Measurements from ENCODE around the gene AARSD1. TPM values are rescaled to one million over a fixed set of nuclear protein-coding genes. Genes with fewer than 3 reads are reported as not detected.
"Not testable (repeated sequence)": the region's sequence is repeated elsewhere in the genome, so short reads cannot be mapped to it uniquely, and the experiment has no call there.

AARSD1 gene
- total RNA-seq, 1 donor from 2014 or later, result 73.9 TPM

GRCh38 chr17:42922294-42922693 lies 42.0 kb downstream of the AARSD1 start:
- Mint-ChIP-seq H3K36me3 (ENCODE audit: unreplicated experiment) (no peaks in the 10 kb centered on the region), H3K27ac (ENCODE audit: unreplicated experiment) (no peak overlapping the region), H3K4me3 (ENCODE audit: unreplicated experiment) (no peak overlapping the region), H3K9me3 (ENCODE audit: unreplicated experiment) (peaks cover 2% of the 10 kb centered on the region), H3K4me1 (ENCODE audit: low read depth, unreplicated experiment) (no peaks in the 10 kb centered on the region), H3K27me3 (ENCODE audit: unreplicated experiment) (no peaks in the 10 kb centered on the region)
- no peak for TF ChIP-seq CTCF (IDR thresholded peaks at IDR 0.05; ENCODE audit: partially characterized antibody, unreplicated experiment)
- no peak for DNase-seq

- Mint-ChIP-seq H3K27ac (ENCODE audit: unreplicated experiment) (no peak overlapping the region), H3K4me1 (ENCODE audit: low read depth, unreplicated experiment) (no peaks in the 10 kb centered on the region), H3K9me3 (ENCODE audit: unreplicated experiment) (peaks cover 2% of the 10 kb centered on the region), H3K36me3 (ENCODE audit: unreplicated experiment) (no peaks in the 10 kb centered on the region), H3K4me3 (ENCODE audit: unreplicated experiment) (no peak overlapping the region), H3K27me3 (ENCODE audit: unreplicated experiment) (no peaks in the 10 kb centered on the region)
- no peak for TF ChIP-seq CTCF (IDR thresholded peaks at IDR 0.05; ENCODE audit: partially characterized antibody, unreplicated experiment)
- DNase-seq, result no peak
These were observed 43.3 kb downstream of the AARSD1 start for GRCh38 chr17:42920922-42921321.

DNA sequence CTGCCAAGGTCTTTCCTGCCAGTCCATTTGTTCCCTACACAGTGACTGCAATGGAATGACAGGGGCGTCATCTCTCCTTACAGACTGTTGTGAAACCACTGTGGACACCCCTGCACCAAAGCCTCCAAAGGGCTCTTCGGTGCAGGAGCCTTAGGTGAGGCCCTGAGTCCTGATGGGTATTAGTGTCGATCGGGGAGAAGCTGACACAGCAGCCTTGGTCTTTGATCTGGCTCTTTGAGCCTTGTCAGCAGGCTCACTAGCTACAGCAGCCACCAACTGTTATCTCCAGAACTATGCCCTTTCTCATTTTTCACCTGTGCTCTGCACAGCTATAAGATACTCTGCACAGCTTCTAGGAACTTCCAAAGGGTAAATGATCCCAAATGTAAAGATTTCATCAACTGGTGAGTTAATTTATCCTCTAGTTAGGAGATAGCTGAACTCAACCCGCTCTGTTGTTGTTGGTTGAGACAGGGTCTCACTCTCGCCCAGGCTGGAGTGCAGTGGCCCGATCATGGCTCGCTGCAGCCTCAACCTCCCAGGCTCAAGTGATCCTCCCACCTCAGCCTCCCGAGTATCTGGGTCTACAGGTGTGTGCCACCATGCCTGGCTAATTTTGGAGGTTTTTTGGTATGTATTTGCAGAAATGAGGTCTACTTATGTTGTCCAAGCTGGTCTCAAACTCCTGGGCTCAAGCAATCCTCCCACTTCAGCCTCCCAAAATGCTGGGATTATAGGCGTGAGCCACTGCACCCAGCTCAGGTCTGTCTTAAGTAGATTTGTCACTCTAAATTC lies 44.0 kb downstream of the AARSD1 start:
- TF ChIP-seq CTCF (IDR thresholded peaks at IDR 0.05; ENCODE audit: partially characterized antibody, unreplicated experiment), result no peak
- Mint-ChIP-seq H3K4me1 (ENCODE audit: low read depth, unreplicated experiment) (no peaks in the 10 kb centered on the region), H3K9me3 (ENCODE audit: unreplicated experiment) (peaks cover 2% of the 10 kb centered on the region), H3K27ac (ENCODE audit: unreplicated experiment) (no peak overlapping the region), H3K27me3 (ENCODE audit: unreplicated experiment) (no peaks in the 10 kb centered on the region), H3K4me3 (ENCODE audit: unreplicated experiment) (no peak overlapping the region), H3K36me3 (ENCODE audit: unreplicated experiment) (no peaks in the 10 kb centered on the region)
- no peak for DNase-seq

DNA sequence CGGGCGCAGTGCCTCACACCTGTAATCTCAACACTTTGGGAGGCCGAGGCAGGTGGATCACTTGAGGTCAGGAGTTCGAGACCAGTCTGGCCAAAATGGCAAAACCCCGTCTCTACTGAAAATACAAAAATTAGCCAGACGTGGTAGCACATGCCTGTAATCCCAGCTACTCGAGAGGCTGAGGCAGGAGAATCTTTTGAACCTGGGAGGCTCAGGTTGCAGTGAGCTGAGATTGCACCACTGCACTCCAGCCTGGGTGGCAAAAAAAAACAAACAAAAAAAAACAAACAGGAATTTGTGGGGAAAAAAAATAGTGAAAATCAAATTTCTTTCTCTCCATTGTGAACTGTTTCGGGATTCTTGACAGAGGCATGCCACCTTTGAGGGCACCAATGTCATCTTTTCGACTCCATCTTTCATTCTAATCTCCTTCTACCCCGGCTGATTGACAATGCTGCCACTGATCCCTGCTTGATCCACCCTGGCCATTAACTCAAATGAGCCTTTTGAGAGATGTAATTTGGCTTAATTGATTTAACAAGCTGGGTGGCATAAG lies 44.7 kb downstream of the AARSD1 start:
- not testable (repeated sequence) for H3K27ac Mint-ChIP-seq (ENCODE audit: unreplicated experiment); H3K36me3 Mint-ChIP-seq (ENCODE audit: unreplicated experiment); H3K4me1 Mint-ChIP-seq (ENCODE audit: low read depth, unreplicated experiment); H3K9me3 Mint-ChIP-seq (ENCODE audit: unreplicated experiment); DNase-seq; H3K27me3 Mint-ChIP-seq (ENCODE audit: unreplicated experiment); H3K4me3 Mint-ChIP-seq (ENCODE audit: unreplicated experiment)

- DNase-seq, result no peak
- H3K27ac Mint-ChIP-seq (ENCODE audit: unreplicated experiment), result no peak overlapping the region
- H3K4me1 Mint-ChIP-seq (ENCODE audit: low read depth, unreplicated experiment), result no peaks in the 10 kb centered on the region
- H3K36me3 Mint-ChIP-seq (ENCODE audit: unreplicated experiment), result no peaks in the 10 kb centered on the region
- H3K9me3 Mint-ChIP-seq (ENCODE audit: unreplicated experiment), result peaks cover 2% of the 10 kb centered on the region
- no peak overlapping the region for H3K4me3 Mint-ChIP-seq (ENCODE audit: unreplicated experiment)
- no peaks in the 10 kb centered on the region for H3K27me3 Mint-ChIP-seq (ENCODE audit: unreplicated experiment)
- TF ChIP-seq CTCF (IDR thresholded peaks at IDR 0.05; ENCODE audit: partially characterized antibody, unreplicated experiment), result no peak
These were observed 45.2 kb downstream of the AARSD1 start for GRCh38 chr17:42918902-42919521.

Data from glutamatergic neuron (in vitro differentiated cells).